Measurements from ENCODE around the gene ZNF747. TPM values are rescaled to one million over a fixed set of nuclear protein-coding genes. Genes with fewer than 3 reads are reported as not detected.

The ZNF747 gene
- total RNA-seq, 1 donor from 2014 or later = 9.9 TPM

- Histone ChIP-seq H3K4me3 (ENCODE audit: low read depth, low read length) (no peak overlapping the region), H3K36me3 (ENCODE audit: control insufficient read depth, insufficient read depth, low read length) (no peaks in the 10 kb centered on the region), H3K27me3 (ENCODE audit: control insufficient read depth, insufficient read depth, low read length) (peaks cover 4% of the 10 kb centered on the region)
- DNase-seq (ENCODE audit: low read depth) = no peak
- TF ChIP-seq, protein P1, sequence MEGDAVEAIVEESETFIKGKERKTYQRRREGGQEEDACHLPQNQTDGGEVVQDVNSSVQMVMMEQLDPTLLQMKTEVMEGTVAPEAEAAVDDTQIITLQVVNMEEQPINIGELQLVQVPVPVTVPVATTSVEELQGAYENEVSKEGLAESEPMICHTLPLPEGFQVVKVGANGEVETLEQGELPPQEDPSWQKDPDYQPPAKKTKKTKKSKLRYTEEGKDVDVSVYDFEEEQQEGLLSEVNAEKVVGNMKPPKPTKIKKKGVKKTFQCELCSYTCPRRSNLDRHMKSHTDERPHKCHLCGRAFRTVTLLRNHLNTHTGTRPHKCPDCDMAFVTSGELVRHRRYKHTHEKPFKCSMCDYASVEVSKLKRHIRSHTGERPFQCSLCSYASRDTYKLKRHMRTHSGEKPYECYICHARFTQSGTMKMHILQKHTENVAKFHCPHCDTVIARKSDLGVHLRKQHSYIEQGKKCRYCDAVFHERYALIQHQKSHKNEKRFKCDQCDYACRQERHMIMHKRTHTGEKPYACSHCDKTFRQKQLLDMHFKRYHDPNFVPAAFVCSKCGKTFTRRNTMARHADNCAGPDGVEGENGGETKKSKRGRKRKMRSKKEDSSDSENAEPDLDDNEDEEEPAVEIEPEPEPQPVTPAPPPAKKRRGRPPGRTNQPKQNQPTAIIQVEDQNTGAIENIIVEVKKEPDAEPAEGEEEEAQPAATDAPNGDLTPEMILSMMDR (IDR thresholded peaks at IDR 0.05; ENCODE audit: insufficient read depth, low read length, poor library complexity, severe bottlenecking) = no peak
Measured at GRCh38 chr16:30493941-30494488, 40.6 kb downstream of the ZNF747 start.

DNA sequence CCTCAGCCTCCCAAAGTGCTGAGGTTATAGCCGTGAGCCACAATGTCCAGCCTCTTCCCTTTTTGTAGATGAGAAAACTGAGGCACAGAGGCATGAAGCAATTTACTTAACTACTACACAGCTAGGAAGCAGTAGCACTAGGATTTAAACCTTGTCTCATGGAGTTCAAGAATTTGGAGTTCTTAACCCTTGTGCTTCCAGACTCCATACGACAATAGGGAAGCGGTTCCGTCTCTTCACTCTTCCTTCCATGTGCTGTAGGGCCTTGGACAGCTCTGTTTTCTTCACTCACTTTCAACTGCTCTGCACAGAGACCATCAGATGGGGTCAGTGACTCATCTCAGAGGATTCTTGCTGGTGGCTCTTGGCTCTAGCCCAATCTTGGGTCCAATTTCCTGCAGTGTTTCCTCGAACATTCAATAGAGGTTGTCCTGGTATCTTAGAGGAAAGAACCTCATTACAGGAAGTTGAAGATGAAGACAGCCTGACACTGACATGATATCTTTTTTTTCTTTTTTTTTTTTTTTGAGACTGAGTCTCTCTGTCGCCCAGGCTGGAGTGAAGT is 42.8 kb downstream of the ZNF747 start:
- peak; percentile 77 for DNase-seq (ENCODE audit: low read depth)
- Histone ChIP-seq H3K27me3 (ENCODE audit: control insufficient read depth, insufficient read depth, low read length) (peaks cover 4% of the 10 kb centered on the region), H3K36me3 (ENCODE audit: control insufficient read depth, insufficient read depth, low read length) (no peaks in the 10 kb centered on the region), H3K4me3 (ENCODE audit: low read depth, low read length) (no peak overlapping the region)
- TF ChIP-seq, protein P1 (IDR thresholded peaks at IDR 0.05; ENCODE audit: insufficient read depth, low read length, poor library complexity, severe bottlenecking) = no peak

DNA sequence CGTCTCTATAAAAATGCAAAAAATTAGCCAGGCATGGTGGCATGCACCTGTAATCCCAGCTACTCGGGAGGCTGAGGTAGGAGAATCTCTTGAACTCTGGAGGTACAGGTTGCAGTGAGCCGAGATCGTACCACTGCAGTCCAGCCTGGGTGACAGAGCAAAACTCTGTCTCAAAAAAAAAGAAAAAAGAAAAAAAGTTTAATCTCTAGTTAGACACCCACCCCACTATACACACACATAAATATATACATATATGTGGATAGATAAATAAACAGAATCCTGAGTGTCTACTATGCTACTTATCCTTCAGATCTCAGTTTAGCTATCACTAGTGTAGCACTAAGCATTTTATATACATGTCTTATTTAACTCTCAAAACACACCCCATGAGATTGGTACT is 43.4 kb downstream of the ZNF747 start:
- DNase-seq (ENCODE audit: low read depth) = no peak
- no peaks in the 10 kb centered on the region for H3K36me3 ChIP-seq (ENCODE audit: control insufficient read depth, insufficient read depth, low read length)
- no peak overlapping the region for H3K4me3 ChIP-seq (ENCODE audit: low read depth, low read length)
- H3K27me3 ChIP-seq (ENCODE audit: control insufficient read depth, insufficient read depth, low read length) = peaks cover 4% of the 10 kb centered on the region
- TF ChIP-seq, protein P1 (IDR thresholded peaks at IDR 0.05; ENCODE audit: insufficient read depth, low read length, poor library complexity, severe bottlenecking) = no peak

DNA sequence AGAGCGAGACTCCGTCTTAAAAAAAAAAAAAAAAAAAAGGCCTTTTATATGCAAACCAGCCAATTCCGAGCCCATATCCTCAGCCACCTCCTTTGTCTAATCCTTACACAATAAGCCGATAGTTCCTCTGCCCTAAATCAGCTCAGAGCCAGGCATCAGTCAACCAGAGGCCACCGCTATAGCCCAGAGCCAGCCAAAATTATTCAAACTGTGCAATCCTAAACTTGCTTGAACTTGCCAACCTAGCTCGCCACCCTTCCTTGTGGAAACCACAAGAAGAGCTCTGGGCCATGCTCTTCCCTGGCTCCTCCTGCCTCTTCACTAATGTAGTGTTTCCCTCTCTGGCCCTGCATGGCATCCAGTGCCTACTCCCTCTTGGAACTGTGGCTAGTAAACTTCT is 44.4 kb downstream of the ZNF747 start:
- no peak for DNase-seq (ENCODE audit: low read depth)
- TF ChIP-seq, protein P1 (IDR thresholded peaks at IDR 0.05; ENCODE audit: insufficient read depth, low read length, poor library complexity, severe bottlenecking) = no peak
- H3K27me3 ChIP-seq (ENCODE audit: control insufficient read depth, insufficient read depth, low read length) = peaks cover 4% of the 10 kb centered on the region

GRCh38 chr16:30488764-30489605 is 45.7 kb downstream of the ZNF747 start:
- TF ChIP-seq, protein P1 (IDR thresholded peaks at IDR 0.05; ENCODE audit: insufficient read depth, low read length, poor library complexity, severe bottlenecking) = no peak
- Histone ChIP-seq H3K4me3 (ENCODE audit: low read depth, low read length) (no peak overlapping the region), H3K36me3 (ENCODE audit: control insufficient read depth, insufficient read depth, low read length) (no peaks in the 10 kb centered on the region), H3K27me3 (ENCODE audit: control insufficient read depth, insufficient read depth, low read length) (no peaks in the 10 kb centered on the region)
- DNase-seq (ENCODE audit: low read depth) = no peak

More for the DNA sequence above, 44.4 kb downstream of the ZNF747 start:
- no peaks in the 10 kb centered on the region for H3K36me3 ChIP-seq (ENCODE audit: control insufficient read depth, insufficient read depth, low read length)
- H3K4me3 ChIP-seq (ENCODE audit: low read depth, low read length) = no peak overlapping the region
